GM11168 (cell line): ENCODE results near the gene SPRN.

ENCODE experiments used
- in situ Hi-C: fragments of 300-500 bp; cut with MboI; formaldehyde crosslinking; loops from one replicate; pipeline ENCODE4 v1.12.0; 2022; ENCODE audit warnings: low sequenced_read_pairs; ENCODE audit not compliant: unreplicated experiment

SPRN gene

GRCh38 chr10:133372507-133372906 is 51.9 kb downstream of the SPRN start:
- in situ Hi-C loops: no loop called here
